ENCODE results near the gene TP53BP2.
"Not testable (repeated sequence)": the region's sequence is repeated elsewhere in the genome, so short reads cannot be mapped to it uniquely, and the experiment has no call there.

Gene TP53BP2

GRCh38 chr1:223829678-223830077 lies 16.1 kb downstream of the TP53BP2 start:
- no peak for DNase-seq
- ATAC-seq = no peak

- DNase-seq (no peak), ATAC-seq (no peak)
Measured at GRCh38 chr1:223828162-223828848, 17.4 kb downstream of the TP53BP2 start.

DNA sequence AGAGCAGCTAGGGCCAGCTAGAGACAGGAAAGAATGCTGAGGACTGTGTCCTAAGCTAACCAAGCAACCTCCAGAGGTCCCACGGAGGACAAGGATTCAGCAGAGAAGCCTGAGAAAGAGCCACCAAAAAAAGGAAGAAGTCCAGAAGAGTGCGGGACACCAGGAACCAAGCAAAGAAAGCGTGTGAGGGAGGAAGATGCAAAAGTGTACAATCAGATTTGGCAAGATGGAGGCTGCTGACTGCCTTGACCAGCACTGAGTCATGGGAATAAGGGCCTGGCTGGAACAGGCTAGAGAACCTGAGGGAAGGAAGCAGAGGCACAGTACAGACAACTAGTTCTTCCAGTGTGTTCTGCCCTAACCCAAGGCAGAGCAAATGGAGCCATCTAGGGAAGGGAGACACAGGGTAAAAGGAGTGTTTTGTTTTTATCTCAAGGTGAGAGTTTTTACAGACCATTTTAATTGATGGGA lies 18.5 kb downstream of the TP53BP2 start:
- no peak for DNase-seq
- ATAC-seq = no peak

DNA sequence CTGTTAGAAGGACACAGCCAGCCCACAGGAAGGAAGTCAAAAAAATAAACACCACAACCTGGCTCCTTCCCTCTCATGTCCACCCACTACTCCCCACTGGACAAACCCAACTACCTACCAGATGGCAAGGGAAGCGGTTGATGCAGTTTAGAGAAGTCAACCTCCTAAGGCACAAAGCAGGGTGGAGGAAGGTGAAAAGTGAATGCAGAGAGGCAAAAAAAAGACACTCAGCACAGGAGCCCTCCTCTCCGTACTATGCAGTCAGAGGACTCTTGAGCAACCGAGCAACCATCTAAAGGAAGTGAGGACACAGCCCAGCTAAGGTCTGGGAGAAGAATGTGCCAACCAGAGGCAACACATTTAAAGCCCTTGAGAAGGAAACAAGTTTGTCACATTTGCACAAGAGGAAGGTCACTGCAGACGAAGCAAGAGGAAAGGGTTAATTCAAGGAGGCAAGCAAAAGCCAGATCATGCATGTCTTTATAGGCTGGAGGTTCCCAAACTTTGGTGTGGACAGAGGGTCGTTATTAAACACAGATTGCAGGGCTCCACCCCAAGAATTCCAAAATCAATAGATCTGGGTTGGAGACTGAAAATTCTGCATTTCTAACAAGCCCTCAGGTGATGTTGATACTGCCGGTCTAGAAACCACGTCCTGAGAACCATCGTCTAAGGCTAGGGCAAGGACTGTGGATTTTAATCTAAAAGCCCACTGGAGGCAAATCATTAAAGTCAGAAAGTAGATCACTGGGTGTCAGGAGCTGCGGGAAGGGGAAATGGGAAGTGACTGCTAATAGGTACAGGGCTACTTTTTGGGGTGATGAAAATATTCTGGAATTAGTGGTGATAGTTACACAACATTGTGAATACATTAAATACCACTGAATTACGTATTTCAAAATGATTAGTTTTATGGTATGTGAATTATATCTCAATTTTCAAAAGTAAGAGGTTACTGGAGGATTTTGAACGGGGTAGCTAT lies 19.7 kb downstream of the TP53BP2 start:
- ATAC-seq = peak; percentile 28
- DNase-seq = no peak

DNA sequence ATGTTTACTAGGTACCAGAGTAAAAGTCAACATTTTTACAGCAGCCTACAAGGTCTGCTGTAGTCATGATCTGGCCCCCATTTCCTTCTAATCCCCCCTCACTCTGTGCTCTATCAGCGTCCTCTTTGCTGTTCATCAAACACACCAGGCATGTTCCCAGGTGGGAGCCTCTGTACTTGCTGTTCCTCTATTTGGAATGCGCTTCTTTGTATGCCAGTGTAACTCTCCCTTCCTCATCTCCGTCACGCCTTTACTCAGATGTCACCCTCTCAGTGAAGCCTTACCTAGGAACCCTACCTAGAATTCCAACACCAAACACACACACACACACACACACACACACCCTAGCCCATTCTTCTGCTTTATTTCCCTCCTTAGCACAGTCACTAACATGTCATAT lies 21.0 kb downstream of the TP53BP2 start:
- ATAC-seq (no peak), DNase-seq (no peak)

DNA sequence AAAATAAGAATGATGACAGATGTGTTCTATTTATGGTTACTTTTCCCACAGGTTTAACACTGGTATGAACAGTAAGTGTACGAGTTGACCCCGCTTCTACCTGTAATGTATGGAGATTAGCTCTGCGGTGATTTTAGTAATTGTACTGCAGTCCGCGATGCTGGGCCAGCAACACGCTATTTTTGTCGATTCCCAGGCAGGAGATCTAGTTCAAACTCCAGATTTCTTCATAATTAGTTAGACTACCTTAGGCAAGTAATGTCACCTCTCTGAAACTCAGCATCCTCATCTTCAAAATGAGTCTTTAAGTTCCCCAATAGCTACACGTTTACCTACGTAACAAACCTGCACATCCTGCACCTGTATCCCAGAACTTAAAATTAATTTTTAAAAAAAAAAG lies 21.5 kb downstream of the TP53BP2 start:
- ATAC-seq (no peak), DNase-seq (no peak)

DNA sequence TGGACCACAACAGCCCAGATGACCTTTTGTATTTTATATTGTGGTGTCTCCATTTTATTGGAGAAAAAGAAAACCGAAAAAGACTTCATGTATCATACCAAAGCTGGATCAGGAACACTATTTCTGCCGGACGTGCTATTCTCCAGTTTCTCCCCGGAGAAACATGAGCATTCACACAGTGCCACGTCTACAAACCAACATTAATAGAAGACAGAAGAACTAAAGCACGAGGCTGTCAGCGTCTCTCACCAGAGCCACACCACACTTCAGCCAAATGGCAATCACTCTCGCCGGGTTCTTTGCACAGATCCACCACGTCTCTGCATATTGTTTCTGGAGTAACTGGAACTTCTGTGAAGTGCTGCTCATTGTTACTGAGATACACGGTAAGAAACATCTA lies 24.8 kb downstream of the TP53BP2 start:
- no peak for ATAC-seq
- no peak for DNase-seq

- no peak for DNase-seq
- ATAC-seq = no peak
Measured at GRCh38 chr1:223820515-223820858, 25.3 kb downstream of the TP53BP2 start.

DNA sequence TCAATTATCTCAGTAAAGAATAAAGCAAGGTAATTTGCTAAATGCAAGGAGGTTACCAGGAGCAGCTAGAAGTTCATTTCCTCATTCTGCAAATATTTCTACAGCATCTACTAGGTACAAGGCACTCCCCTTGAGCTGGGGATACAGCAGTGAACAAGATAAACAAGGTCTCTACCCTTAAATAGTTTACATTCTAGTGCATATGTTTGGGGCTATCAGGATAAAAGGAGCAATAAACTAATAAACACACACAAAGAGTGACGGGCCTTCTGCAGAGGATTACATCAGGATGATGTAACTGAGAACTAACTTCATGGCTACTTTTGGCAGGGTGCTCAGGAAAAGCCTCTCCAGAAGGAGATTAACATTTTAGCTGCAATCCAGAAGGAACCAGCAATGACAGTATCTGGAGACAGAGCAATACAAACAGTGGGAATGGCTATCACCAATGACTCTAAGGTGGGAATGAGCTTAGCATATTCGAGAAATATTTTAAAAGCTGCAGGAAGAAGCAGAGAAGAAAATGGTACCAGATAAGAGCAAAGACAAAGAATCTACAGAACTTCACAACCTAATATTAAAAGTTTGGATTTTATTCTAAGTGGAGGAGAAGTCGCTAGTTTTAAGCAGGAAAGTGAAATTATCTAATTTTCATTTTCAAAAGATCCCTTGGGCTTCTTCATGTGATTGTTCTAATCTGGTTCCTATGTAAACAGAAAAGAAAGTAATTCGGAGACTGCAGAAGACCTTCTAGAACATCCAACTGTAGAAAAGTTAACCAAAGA lies 25.8 kb downstream of the TP53BP2 start:
- DNase-seq (no peak), ATAC-seq (no peak)

DNA sequence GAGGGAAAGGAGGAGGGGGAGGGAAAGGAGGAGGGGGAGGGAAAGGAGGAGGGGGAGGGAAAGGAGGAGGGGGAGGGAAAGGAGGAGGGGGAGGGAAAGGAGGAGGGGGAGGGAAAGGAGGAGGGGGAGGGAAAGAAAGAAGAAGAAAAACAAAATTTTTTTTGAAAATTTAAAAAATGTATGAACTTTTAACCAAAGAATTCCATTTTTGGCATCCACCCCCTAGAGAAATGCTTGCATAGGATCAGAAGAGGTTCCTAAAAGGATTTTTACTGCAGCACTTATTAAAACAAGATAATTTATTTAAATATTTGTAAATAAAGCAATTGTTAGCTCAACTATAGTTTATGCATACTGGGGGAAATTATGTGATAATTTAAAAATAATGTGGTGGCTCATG lies 28.5 kb downstream of the TP53BP2 start:
- ATAC-seq, DNase-seq: not testable (repeated sequence)

- ATAC-seq = no peak
- DNase-seq = no peak
Measured at GRCh38 chr1:223815865-223816264, 29.9 kb downstream of the TP53BP2 start.

DNA sequence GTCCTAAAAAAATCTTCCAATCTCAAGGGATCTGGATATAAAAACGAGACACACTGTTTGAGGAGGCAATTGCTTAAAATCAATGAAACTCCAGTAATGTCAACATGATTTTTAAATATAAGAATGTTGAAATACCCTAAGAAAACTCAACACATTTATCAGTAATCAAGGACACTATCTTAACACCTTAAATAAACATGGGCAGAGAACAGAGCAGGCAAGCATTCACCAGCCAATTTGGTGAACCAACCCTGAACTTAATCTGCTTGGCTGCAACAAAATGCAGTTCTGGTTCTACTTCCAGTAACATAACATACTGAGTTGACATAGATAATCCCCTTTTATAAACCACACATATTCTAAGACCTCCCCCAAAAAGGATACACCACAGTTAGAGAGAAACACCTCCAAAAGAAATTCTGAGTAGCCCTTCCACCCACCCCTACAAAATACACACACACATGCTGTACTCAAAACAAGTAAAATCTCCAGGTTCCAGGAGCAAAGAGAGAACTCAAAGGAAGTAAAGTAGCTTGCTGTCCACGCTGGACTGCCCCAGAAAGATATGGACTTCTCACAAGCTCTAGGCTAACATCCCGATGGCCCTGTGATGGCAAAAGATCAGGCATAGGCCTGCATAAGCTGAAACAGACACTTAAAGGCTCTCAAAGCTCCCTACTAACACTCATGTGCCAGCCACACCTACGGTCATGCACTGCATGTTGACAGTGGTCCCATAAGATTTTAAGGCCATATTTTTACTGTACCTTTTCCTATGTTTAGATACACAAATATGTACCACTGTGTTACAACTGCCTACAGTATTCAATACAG lies 30.5 kb downstream of the TP53BP2 start:
- ATAC-seq = no peak

DNA sequence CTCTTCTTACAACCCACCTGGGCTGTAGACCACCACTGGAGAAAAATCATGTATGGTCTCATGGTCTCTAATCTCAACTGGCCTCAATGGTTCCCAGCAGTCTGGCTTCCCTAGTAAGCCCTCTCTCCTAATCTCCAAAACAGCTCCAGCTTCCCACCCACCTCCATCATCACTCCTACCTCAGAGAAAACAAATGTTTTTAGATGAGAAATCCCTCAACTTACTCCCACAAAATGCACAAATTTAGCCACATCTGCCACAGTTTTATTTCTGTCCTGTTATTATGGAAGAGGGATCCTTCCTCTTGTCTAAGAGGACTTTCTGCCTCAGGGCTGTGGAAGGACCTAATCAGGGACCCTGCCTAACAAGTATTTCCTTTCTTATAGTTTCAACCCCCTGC lies 32.1 kb downstream of the TP53BP2 start:
- ATAC-seq (no peak), DNase-seq (no peak)

More for the DNA sequence above, 30.5 kb downstream of the TP53BP2 start:
- DNase-seq = no peak

- no peak for DNase-seq
Measured at GRCh38 chr1:223811634-223812101, 34.1 kb downstream of the TP53BP2 start.

GRCh38 chr1:223810586-223810985 lies 35.2 kb downstream of the TP53BP2 start:
- DNase-seq (no peak), ATAC-seq (no peak)

More at GRCh38 chr1:223811634-223812101, 34.1 kb downstream of the TP53BP2 start:
- no peak for ATAC-seq

DNA sequence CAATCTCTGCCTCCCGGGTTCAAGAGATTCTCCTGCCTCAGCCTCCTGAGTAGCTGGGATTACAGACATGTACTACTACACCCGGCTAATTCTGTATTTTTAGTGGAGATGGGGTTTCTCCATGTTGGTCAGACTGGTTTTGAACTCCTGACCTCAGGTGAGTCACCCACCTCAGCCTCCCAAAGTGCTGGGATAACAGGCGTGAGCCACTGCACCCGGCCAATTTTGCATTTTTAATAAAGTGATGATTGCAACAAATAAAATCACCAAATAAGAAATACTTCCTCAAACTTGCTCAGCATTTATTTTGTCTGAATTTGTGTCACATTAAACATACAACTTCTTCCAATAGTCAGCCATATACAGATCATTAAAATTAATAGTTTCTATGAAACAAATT lies 35.8 kb downstream of the TP53BP2 start:
- DNase-seq, ATAC-seq: not testable (repeated sequence)

DNA sequence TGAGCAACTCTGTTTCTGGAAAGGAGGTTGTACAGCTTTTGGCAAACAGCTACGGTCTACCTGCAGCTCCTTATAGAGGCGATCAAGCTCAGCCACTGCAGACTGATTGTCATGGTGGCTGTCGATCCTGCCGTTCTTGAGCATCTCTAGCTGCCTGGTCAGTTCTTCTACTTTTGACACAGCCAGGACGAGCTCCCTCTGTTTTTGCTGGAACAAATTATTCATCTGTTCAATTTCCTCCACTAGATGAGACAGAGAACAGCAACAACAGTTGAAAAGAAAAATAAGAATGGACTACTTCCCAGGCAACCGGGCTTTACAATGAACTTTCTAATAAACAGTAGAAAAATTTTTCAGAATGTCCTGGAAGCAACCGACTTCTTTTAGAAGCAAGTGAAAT lies 42.5 kb downstream of the TP53BP2 start:
- DNase-seq (no peak), ATAC-seq (no peak)

DNA sequence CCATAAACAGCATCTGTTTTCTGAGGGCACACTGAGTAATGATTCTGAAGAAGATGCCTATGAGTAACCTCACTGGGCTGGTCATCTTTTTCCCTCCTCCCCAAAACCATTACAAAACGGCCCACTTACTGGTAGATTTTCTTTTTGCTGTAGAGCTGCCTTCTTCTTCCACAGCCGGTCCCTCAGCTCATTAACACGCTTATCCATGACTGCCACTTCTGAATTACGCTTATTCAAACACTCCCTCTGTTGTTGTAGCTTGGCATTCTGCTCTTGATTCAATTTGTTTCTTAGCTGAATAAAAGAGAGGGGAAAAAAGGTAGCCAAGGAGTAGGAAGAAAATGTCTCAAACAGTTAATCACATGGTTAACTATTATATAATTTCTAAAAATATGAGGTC lies 43.1 kb downstream of the TP53BP2 start:
- no peak for DNase-seq
- ATAC-seq = no peak

DNA sequence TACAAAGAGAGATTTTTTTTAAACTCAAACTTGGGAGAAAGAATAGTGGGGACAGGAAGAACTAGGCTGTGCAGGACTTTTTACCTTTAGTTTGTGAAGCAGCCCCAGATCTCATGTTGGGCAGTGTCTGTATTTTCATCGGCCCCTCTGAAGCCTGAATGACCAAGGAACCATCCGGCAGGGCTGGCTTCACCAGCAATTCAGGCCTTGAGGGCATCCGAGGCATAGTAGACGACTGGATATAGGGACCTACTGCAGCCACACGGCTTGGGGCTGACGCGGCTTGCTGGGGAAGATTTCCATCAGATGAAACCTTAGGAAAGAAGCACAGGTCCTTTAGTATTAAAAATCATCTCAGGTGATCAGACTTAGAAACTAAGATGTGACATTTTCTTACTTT lies 43.7 kb downstream of the TP53BP2 start:
- ATAC-seq (no peak), DNase-seq (no peak)

- ATAC-seq = no peak
- no peak for DNase-seq
Measured at GRCh38 chr1:223796210-223796609, 49.5 kb downstream of the TP53BP2 start.

- DNase-seq = no peak
Measured at GRCh38 chr1:223794136-223794880, 51.4 kb downstream of the TP53BP2 start.

More at GRCh38 chr1:223794136-223794880, 51.4 kb downstream of the TP53BP2 start:
- no peak for ATAC-seq

Measured in stimulated activated naive CD8-positive, alpha-beta T cell treated with anti-CD3 and anti-CD28 coated beads, Interleukin-15, Interleukin-2, amounts not matched to agents 100 U/mL and 50 U/mL, for 24 hours (primary cell).